IMR-90 (cell line): ENCODE measurements around the gene MAPK1. TPM values are rescaled to one million over a fixed set of nuclear protein-coding genes. Genes with fewer than 3 reads are reported as not detected.

Experiments
- ATAC-seq: fragments of 200-7000 bp; cut with Tn5 transposase; 2 replicates; pipeline ENCODE4 v1.9.1; 2020; ENCODE audit warnings: low read depth, mild to moderate bottlenecking, moderate library complexity
- BruUV-seq: library from RNA; stranded (reverse); fragments of 400-500 nt; replicated peaks from 2 replicates; lab custom pipeline; 2021; lab: Mats Ljungman, UMichigan
- CTCF ChIA-PET: fragments of 300-600 bp; formaldehyde crosslinking; extraction: SDS; loops from one replicate; lab custom pipeline; 2021; ENCODE audit warnings: antibody characterized with exemption; lab: Yijun Ruan, JAX
- POLR2A ChIA-PET: fragments of 300-600 bp; sonication (Branson Sonifier 250); formaldehyde crosslinking; loops from one replicate; lab custom pipeline; 2022; ENCODE audit warnings: antibody characterized with exemption; ENCODE audit not compliant: unreplicated experiment; lab: Charles Lee
- DNase-seq: peaks from one replicate; pipeline ENCODE4 v3.0.0; 2013
- H2AFZ ChIP-seq: replicated peaks from 2 replicates; pipeline ENCODE3; 2013; ENCODE audit warnings: low read length, mild to moderate bottlenecking; ENCODE audit not compliant: poor library complexity
- H2AK5ac ChIP-seq: 2 replicates; pipeline ENCODE4 v1.6.1; 2013; ENCODE audit warnings: low read depth, low read length, inconsistent platforms
- H2AK9ac ChIP-seq: replicated peaks from 2 replicates; pipeline ENCODE3; 2013; ENCODE audit warnings: mild to moderate bottlenecking, low read depth, low read length, moderate library complexity; ENCODE audit not compliant: poor library complexity
- H2BK120ac ChIP-seq: 2 replicates; pipeline ENCODE4 v1.6.1; 2013; ENCODE audit warnings: low read depth, low read length, inconsistent platforms
- H2BK15ac ChIP-seq: 3 replicates; pipeline ENCODE4 v1.6.1; 2013; ENCODE audit warnings: low read depth, low read length, inconsistent platforms
- H2BK20ac ChIP-seq: 2 replicates; pipeline ENCODE4 v1.6.1; 2013; ENCODE audit warnings: low read depth, mild to moderate bottlenecking, inconsistent platforms, low read length, moderate library complexity
- H2BK5ac ChIP-seq: 2 replicates; pipeline ENCODE4 v1.6.1; 2013; ENCODE audit warnings: mild to moderate bottlenecking, low read depth, low read length, inconsistent platforms; ENCODE audit not compliant: poor library complexity, severe bottlenecking
- H3K14ac ChIP-seq: replicated peaks from 2 replicates; pipeline ENCODE4 v1.6.1; 2013; ENCODE audit warnings: low read depth, low read length, inconsistent platforms
- H3K18ac ChIP-seq: 2 replicates; pipeline ENCODE4 v1.6.1; 2013; ENCODE audit warnings: low read depth, low read length, control low read depth
- H3K23ac ChIP-seq: 2 replicates; pipeline ENCODE4 v1.6.1; 2013; ENCODE audit warnings: low read depth, low read length, inconsistent platforms
- H3K27ac ChIP-seq: 2 replicates; pipeline ENCODE4 v1.5.1; 2013; ENCODE audit warnings: mild to moderate bottlenecking, control low read depth, low read length; ENCODE audit not compliant: insufficient read depth
- H3K27me3 ChIP-seq: 2 replicates; pipeline ENCODE4 v1.6.1; 2013; ENCODE audit warnings: low read length; ENCODE audit not compliant: control insufficient read depth, insufficient read depth
- H3K36me3 ChIP-seq: 2 replicates; pipeline ENCODE4 v1.6.1; 2013; ENCODE audit warnings: low read length, mixed read lengths; ENCODE audit not compliant: control insufficient read depth, insufficient read depth
- H3K4ac ChIP-seq: 2 replicates; pipeline ENCODE4 v1.6.1; 2013; ENCODE audit warnings: low read depth, low read length, inconsistent platforms
- H3K4me1 ChIP-seq: 2 replicates; pipeline ENCODE4 v1.6.1; 2013; ENCODE audit warnings: low read length, mixed read lengths; ENCODE audit not compliant: control insufficient read depth, insufficient read depth
- H3K4me2 ChIP-seq: 2 replicates; pipeline ENCODE4 v1.6.1; 2013; ENCODE audit warnings: low read depth, mild to moderate bottlenecking, control low read depth, low read length, moderate library complexity
- H3K4me3 ChIP-seq: 2 replicates; pipeline ENCODE4 v1.5.1; 2013; ENCODE audit warnings: low read depth, mild to moderate bottlenecking, control low read depth, low read length, moderate library complexity; ENCODE audit not compliant: insufficient read depth
- H3K56ac ChIP-seq: 2 replicates; pipeline ENCODE4 v1.6.1; 2013; ENCODE audit warnings: low read length, inconsistent platforms; ENCODE audit not compliant: insufficient read depth; ENCODE audit errors: extremely low read depth
- H3K79me1 ChIP-seq, 2 experiments: 2 replicates each; pipeline ENCODE4 v1.6.1; 2013; ENCODE audit warnings: low read length in 2 of 2, inconsistent platforms in 1 of 2, low read depth in 1 of 2
- H3K9ac ChIP-seq: 2 replicates; pipeline ENCODE4 v1.6.1; 2013; ENCODE audit warnings: low read depth, low read length, control low read depth
- H3K9me1 ChIP-seq: 2 replicates; pipeline ENCODE4 v1.6.1; 2013; ENCODE audit warnings: low read length, inconsistent platforms; ENCODE audit not compliant: insufficient read depth
- H3K9me3 ChIP-seq: 2 replicates; pipeline ENCODE4 v1.6.1; 2013; ENCODE audit warnings: low read length; ENCODE audit not compliant: control insufficient read depth, insufficient read depth
- H4K20me1 ChIP-seq: 2 replicates; pipeline ENCODE4 v1.6.1; 2013; ENCODE audit warnings: low read length, inconsistent platforms; ENCODE audit not compliant: insufficient read depth
- H4K5ac ChIP-seq: 2 replicates; pipeline ENCODE4 v1.6.1; 2013; ENCODE audit warnings: mild to moderate bottlenecking, low read depth, low read length, control low read depth
- H4K8ac ChIP-seq, 2 experiments: 2 replicates each; pipeline ENCODE4 v1.6.1; 2013; ENCODE audit warnings: low read depth in 2 of 2, low read length in 2 of 2, control low read depth in 1 of 2, inconsistent platforms in 1 of 2
- H4K91ac ChIP-seq: 2 replicates; pipeline ENCODE4 v1.6.1; 2013; ENCODE audit warnings: low read depth, low read length, inconsistent platforms; ENCODE audit not compliant: insufficient read depth
- BHLHE40 ChIP-seq: fragments of 150-350 bp; IDR thresholded peaks from 2 replicates; pipeline ENCODE4 v1.6.1; 2016; ENCODE audit warnings: mild to moderate bottlenecking, low read depth, low read length
- CTCF ChIP-seq: conservative IDR thresholded peaks from 2 replicates; pipeline ENCODE4 v1.5.1; 2012; ENCODE audit warnings: mild to moderate bottlenecking, low read depth, low read length, improper control_type of control experiment
- MAFK ChIP-seq: IDR thresholded peaks from 2 replicates; pipeline ENCODE4 v1.6.1; 2012; ENCODE audit warnings: low read depth, low read length, improper control_type of control experiment
- POLR2A ChIP-seq: IDR thresholded peaks from 2 replicates; pipeline ENCODE4 v1.6.1; 2012; ENCODE audit warnings: mild to moderate bottlenecking, low read depth, low read length
- RAD21 ChIP-seq: IDR thresholded peaks from 2 replicates; pipeline ENCODE4 v1.6.1; 2012; ENCODE audit warnings: low read length, improper control_type of control experiment
- RCOR1 ChIP-seq: IDR thresholded peaks from 2 replicates; pipeline ENCODE4 v1.6.1; 2012; ENCODE audit warnings: mild to moderate bottlenecking, low read length, improper control_type of control experiment; ENCODE audit not compliant: insufficient replicate concordance
- WGBS, 2 experiments: methylation state at CpG; one replicate each; pipeline versions ENCODE4 v1.1.5 to v1.1.7; 2013; ENCODE audit warnings: missing lambda C conversion rate in 2 of 2; ENCODE audit not compliant: insufficient read length in 1 of 2; ENCODE audit errors: extremely low coverage in 2 of 2; 5-methylcytosine and 5-hydroxymethylcytosine counted together
- dilution Hi-C: fragments of 300-500 bp; cut with HindIII; formaldehyde crosslinking; loops from one replicate; pipeline ENCODE4 v1.14.3; 2018; ENCODE audit warnings: low sequenced_read_pairs; ENCODE audit not compliant: unreplicated experiment
- in situ Hi-C: fragments of 300-500 bp; cut with MboI; formaldehyde crosslinking; loops from 3 replicates; pipeline ENCODE4 v1.14.3; 2019; ENCODE audit warnings: low sequenced_read_pairs, inconsistent platforms, mixed read lengths
- intact Hi-C: fragments of 100-400 bp; cut with micrococcal nuclease; formaldehyde crosslinking; loops from 2 replicates; pipeline ENCODE4 v1.10.0; 2022
- polyA plus RNA-seq, 3 experiments: library from polyadenylated mRNA; depleted of rRNA; stranded (reverse); fragments of >200 nt; gene quantifications; 2 replicates each; pipeline ENCODE4 v1.2.3, GENCODE V29; 2012; ENCODE audit warnings: low replicate concordance in 1 of 3
- total RNA-seq: library from RNA; depleted of rRNA; stranded (reverse); fragments of >200 nt; gene quantifications from 2 replicates; pipeline ENCODE4 v1.2.3, GENCODE V29; 2012

Gene MAPK1
- total and polyA plus RNA-seq, 2 of the 4 experiments (the other 2 are of a cell fraction), result 41.0 to 51.3 TPM

- POLR2A ChIA-PET, result no interaction called here
- dilution Hi-C loops, result no loop called here
Observed at GRCh38 chr22:21708960-21709359, 158.5 kb downstream of the MAPK1 start.

More at GRCh38 chr22:21708960-21709359, 158.5 kb downstream of the MAPK1 start:
- H3K9me1 ChIP-seq, result peaks cover 9% of the 10 kb centered on the region
- no peak overlapping the region for H2AK9ac ChIP-seq
- no peak overlapping the region for H3K23ac ChIP-seq
- TF ChIP-seq MAFK (no peak), CTCF (no peak), RCOR1 (no peak), BHLHE40 (no peak), RAD21 (no peak), POLR2A (no peak)
- no peak overlapping the region for H3K56ac ChIP-seq
- H2BK5ac ChIP-seq, result no peak overlapping the region
- no peak overlapping the region for H4K91ac ChIP-seq
- H3K4me3 ChIP-seq, result no peak overlapping the region
- no peak overlapping the region for H3K4ac ChIP-seq
- H2BK15ac ChIP-seq, result no peak overlapping the region
- no peak overlapping the region for H2AK5ac ChIP-seq
- in situ Hi-C loops, result no loop called here
- intact Hi-C loops, result no loop called here
- no peak overlapping the region for H2AFZ ChIP-seq
- no peaks in the 10 kb centered on the region for H3K27me3 ChIP-seq
- no peak for ATAC-seq
- WGBS, 2 experiments, result 95% methylated on average over 6 of the region's 6 CpGs; no CpG with 5 or more reads in 1 of the 2 experiments
- no TSS peak for BruUV-seq
- no peak overlapping the region for H3K4me2 ChIP-seq
- no peak overlapping the region for H4K8ac ChIP-seq
- no peak overlapping the region for H4K5ac ChIP-seq
- H2BK20ac ChIP-seq, result no peak overlapping the region
- peaks cover 2% of the 10 kb centered on the region for H3K36me3 ChIP-seq
- no peak overlapping the region for H3K9ac ChIP-seq
- no peak overlapping the region for H2BK120ac ChIP-seq
- no peak overlapping the region for H3K14ac ChIP-seq
- H3K9me3 ChIP-seq, result no peaks in the 10 kb centered on the region
- peaks cover 0 to 7% of the 10 kb centered on the region in 2 experiments; a peak in 2 of 4 replicates for H3K79me1 ChIP-seq
- DNase-seq, result no peak
- H3K18ac ChIP-seq, result no peak overlapping the region
- H4K20me1 ChIP-seq, result no peaks in the 10 kb centered on the region
- CTCF ChIA-PET, result no interaction called here
- peaks cover 3% of the 10 kb centered on the region for H3K4me1 ChIP-seq
- H3K27ac ChIP-seq, result no peak overlapping the region
